Kasumi-1 (cell line): Measurements from ENCODE around the gene LAMP1.
"Not testable (repeated sequence)": the region's sequence is repeated elsewhere in the genome, so short reads cannot be mapped to it uniquely, and the experiment has no call there.

Experiments used
- DNase-seq, 2 experiments: peaks; one replicate each; lab custom pipeline; 2025; lab: John Stamatoyannopoulos, UW

The LAMP1 gene

GRCh38 chr13:113296823-113297369, at the start of gene LAMP1:
Gene LAMP1, plus strand, starts transcription at chr13:113297239. Its CDS starts 196 bp downstream, at chr13:113297435.
- DNase-seq = peak; percentile 85 to 88

DNA sequence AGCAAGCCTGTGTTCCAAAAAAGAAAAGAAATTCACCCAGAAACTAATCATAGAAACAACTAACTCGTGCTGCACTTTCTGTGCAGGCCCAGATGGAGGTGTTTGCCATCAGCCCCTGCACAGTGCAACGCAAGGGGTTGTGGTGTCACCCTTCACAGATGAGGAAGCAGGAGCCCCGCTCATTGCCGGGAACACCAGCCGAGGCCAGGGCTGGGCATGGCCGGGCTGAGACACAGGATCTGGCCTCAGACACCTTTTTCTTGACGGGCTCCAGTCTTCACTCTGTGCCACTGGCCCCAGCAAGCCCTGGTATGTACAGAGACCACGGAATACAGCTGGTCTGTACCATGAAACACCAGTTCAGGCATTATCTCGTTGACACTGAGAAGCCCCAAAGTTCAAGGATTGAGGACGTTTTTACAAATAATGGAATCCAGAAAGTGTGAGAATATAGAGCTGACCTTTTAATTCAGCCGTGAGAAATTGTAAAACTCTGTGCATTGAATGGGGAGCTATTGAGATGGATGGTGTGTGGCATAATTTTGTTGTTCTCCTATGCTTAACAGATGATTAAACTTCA, 44.4 kb upstream of the LAMP1 start:
- DNase-seq = no peak

GRCh38 chr13:113257908-113258307, 39.1 kb upstream of the LAMP1 start:
- not testable (repeated sequence) for DNase-seq

DNA sequence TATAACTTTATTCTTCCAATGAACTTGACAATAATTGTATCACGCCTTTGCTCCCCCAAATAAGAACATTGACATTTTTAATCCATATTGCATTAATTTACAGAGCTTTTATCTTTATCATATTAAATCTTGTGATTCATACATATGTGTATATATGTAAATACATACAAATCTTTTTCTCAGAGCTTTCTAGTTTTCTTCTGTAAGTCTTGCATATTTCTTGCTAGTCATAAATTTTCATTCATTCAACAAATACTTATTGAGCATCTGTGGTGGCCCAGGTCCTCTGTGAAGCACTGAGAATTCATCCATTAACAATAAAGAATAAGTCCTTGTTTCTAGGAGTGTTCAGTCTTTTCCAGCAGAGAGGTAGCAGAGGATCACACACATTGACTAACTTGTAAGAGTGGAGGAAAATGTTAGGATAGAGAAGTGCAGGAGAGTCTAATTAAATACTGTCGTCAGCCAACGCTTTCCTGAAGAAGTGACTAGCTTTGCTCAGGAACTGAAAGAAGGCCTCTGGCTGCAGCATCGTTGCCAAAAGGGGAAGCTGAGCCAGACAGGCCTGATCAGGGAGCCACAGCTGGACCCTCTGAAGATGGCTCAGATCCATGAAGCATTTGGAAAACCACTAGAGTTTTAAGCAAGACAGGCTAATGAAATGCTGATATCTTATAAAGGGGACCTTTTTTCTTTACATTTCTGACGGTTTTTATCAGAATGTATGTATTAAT, 38.6 kb upstream of the LAMP1 start:
- DNase-seq = peak; percentile 69 to 71

DNA sequence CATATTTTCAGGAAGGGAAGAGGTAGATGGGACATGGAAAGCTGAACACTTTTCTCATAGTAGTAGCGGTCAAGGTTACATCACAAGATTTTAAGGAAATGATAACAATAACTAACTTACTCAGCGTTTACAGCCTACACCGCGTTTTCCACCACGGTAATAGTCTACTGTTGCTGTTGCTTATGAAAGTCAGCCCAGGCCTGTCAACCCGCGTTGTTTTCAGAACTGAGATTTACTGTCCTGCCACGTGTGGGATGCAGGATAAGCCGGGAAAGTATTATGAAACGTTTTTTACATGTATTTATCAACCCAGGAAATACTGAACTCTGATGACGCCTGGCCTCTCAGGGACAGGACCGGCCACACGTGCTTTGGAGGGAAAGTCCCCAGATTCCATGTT, 36.0 kb upstream of the LAMP1 start:
- no peak for DNase-seq

- DNase-seq = not testable (repeated sequence)
These were observed 34.0 kb upstream of the LAMP1 start for GRCh38 chr13:113263016-113263415.

DNA sequence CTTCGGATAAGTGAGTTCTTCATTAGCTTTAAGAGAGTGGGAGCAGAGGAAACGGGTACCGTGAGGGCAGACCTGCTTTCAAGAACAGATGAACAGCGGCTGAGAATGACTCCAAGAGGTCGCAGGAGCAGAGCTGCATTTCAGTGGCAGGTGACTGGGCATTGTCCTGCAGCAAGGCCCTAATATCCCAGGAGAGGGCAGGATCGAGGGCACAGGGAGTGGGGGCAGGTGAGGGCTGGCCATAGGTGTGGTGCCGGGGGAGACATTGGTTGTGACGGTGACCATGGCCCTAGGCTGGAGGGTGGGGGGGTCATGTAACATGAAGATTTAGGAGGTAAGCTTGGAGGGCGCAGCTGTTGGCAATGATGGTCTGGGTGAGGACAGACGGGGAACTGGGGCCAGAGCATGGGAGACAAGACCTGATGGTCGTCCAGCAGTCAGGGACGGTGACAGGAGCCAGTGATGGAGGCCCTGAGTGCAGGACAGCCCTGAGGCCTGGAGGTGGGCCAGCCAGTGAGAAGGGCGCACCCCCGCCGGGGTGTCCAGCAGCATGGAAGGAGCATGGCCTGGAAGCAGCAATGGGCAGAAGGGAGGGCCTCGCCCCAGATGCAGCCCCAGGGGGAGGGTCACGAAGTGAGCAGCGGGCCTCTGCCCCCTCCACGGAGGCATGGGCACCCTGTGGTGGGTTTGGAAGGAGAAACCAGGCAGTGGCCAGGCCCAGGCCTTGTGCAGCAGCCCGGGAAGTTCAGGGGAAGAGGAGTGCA, 29.2 kb upstream of the LAMP1 start:
- DNase-seq = no peak

DNA sequence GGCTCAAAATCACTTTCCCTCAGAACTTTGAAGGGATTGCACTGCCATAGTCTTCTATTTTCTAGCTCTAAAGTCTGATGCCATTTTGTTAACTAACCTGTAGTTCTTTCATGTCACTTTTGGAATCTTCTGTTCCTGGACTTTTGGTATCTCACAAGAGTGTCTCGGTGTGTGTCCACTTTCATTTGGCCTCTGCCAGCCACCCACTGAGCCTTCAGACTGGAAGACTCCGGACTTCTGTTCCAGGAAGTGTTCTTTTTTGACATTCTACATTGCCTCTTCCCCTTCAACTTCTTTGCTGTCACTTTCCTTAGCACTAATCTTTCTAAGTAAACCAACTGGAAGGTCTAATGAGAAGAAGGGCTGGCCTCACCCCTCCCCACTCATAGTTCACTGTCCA, 25.0 kb upstream of the LAMP1 start:
- DNase-seq = no peak

DNA sequence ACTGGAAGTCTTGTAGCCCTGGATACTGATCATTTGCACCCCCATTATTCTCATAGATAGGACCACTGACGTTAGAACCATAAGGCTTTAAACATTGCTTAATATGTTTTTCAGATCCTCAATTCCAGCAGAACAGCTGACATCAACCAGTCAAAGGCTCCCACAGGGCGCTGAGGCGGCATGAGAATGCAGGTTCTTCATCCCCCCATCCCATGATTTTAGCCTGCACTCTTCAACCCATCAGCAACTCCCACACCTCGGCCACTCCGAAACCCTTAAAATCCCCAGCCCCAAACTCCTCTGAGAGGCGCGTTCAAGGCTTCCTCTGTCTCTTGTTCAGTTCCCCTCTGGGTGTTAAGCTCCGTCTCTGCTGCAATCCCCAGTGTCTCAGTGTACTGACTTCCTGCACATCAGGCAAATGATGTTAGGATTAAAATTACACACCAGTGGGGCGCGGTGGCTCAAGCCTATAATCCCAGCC, 24.3 kb upstream of the LAMP1 start:
- DNase-seq = no peak

DNA sequence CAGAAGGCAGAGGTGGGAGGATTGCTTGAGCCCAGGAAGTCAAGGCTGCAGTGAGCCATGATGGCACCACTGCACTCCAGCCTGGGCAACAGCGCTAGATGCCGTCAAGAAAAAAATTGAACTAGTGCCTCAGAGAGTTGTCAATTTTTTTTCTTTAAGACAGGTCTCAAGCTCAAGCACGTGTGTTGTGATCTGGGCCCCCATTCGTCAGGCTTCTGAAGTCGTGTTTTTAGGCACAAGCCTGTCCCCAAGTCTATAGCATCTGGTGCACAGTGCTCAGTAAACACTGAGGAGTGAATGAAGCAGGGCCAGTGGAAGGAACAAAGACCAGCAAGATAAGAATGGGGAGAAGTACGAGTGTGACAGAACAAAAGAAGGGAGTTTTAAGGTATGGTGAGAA, 23.7 kb upstream of the LAMP1 start:
- DNase-seq = no peak

DNA sequence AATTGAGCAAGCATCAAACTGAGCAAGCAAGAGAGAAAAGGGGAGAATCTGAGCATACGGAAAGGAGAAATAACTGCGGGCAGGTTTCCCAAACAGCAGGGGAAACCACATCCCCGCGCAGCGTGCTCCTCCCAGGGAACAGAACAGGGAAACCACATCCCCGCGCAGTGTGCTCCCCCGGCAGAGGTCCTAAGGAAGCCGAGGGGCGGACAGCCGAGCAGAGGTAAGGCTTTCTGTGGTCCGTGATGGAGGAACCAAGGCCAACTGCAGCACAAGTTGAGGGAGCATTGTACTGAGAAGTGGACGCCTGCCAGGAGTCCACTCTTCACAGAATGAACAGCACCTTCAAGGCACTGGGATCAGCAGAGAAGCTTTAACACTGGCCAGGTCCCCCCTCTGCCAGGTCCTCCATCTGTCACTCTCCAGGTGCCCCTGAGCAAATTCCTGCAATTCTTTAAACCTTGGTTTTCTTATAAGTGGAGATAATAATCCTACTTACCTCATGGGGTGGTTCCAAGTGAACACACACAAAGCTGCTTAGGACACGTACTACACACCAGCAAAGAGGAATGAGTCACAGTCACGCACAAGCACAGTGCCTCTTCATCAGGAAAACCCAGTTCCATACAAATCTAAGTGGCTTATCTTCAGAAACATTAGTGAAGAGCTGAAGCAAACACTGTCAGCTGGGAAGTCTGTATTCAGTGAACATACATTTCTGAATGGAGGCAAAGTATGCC, 23.0 kb upstream of the LAMP1 start:
- peak; percentile 33 to 63 for DNase-seq

DNA sequence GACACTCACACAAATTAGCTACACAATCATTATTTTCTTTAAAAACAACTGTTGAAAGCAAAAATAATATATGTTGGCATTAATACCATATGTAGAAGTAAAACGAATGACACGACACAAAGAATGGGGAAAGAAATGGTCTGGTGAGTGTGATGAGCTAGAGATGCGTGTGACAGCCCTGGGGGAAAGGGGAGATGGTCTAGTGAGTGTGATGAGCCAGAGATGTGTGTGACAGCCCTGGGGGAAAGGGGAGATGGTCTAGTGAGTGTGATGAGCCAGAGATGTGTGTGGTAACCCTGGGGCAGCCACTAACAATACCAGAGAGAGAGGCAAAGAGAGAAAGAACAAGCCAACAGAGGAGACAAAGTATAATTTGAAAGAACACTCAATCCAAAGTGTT, 22.3 kb upstream of the LAMP1 start:
- no peak for DNase-seq

DNA sequence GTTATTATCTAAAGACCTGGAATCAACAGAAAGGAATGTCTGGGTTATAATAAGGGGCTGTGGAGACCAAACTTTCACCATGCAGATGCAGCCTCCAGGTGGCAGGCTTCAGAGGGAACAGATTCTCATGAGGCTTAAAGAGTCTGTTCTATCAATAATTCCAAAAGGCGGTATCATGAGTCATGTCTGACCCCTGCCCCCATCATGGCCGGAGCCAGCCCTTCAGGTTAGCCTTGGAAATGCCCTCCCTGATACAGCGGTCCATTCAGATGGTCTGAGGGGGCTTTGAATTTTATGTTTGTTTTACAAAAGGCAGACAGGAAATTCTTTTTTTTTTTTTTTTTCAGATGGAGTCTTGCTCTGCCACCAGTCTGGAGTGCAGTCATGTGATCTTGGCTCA, 21.7 kb upstream of the LAMP1 start:
- DNase-seq = peak; percentile 32 to 62

DNA sequence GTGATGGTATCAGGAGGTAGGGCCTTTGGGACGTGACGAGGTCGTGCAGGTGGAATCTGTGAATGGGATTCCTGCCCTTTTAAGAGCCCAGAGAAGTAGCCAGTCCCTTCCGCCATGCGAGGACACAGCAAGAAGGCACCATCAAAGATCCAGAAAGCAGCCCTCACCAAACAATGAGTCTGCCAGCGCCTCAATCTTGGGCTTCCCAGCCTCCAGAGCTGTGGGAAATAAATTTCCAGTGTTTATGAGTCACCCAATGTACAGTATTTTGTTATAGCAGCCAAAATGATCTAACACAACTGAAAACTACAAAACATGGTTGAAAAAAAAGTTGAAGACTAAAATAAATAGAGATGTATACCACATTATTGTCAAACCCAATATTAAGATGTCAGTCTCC, 16.9 kb upstream of the LAMP1 start:
- no peak for DNase-seq

- no peak for DNase-seq
These were observed 13.1 kb upstream of the LAMP1 start for GRCh38 chr13:113283904-113284303.

GRCh38 chr13:113288880-113289279, 8.2 kb upstream of the LAMP1 start:
- no peak for DNase-seq

- no peak for DNase-seq
These were observed 5.9 kb upstream of the LAMP1 start for GRCh38 chr13:113291129-113291528.

DNA sequence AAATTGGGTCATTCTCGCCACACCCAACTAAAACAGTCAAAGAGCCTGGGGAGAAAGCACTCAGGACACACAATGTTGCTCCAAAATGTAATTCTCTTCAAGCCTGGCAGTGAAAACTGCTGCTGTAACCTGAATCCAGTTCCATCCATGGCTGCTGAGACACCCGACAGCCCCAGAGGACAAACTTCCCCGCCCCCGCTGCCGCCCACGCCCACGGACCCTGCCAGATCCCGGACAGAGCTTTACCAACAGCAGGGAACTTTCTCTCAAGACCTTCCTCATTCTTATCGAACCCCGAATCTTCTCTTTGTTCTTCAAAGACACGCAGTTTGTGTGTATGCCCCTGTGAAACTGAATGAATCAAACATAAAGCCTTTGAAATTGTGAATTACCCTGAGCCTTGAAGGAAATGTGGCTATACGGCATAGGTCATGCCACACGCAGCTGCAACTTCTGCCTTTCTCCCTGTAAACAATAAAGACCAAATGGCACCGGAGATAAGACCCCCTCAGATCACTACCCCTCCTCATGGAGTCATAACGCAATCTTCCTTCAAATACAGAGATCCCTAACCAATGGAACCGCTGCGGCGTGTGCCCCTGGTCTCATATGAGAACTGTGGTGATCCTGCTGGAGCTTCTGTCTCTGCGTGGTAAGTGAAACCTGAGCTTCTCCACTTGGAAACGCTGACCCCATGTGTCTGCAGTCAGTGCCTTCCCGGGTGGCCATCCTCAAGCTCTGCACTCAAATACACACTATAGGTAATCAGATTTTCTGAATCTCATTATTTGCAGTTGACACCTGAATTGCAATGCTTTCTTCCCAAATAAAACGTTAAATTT, 4.8 kb upstream of the LAMP1 start:
- DNase-seq = peak in 1 of 2 experiments; percentile 15

GRCh38 chr13:113293686-113294085, 3.4 kb upstream of the LAMP1 start:
- DNase-seq = no peak

GRCh38 chr13:113295776-113296175, 1.3 kb upstream of the LAMP1 start:
- no peak for DNase-seq
